ENCODE data around the gene NACC2. TPM values are rescaled to one million over a fixed set of nuclear protein-coding genes. Genes with fewer than 3 reads are reported as not detected.

NACC2 gene
- total and polyA plus RNA-seq, 10 of the 15 experiments (the other 5 are each of a cell fraction or from before 2014, with no cell fraction given) = 0.66 to 14.7 (median 3.5) TPM

DNA sequence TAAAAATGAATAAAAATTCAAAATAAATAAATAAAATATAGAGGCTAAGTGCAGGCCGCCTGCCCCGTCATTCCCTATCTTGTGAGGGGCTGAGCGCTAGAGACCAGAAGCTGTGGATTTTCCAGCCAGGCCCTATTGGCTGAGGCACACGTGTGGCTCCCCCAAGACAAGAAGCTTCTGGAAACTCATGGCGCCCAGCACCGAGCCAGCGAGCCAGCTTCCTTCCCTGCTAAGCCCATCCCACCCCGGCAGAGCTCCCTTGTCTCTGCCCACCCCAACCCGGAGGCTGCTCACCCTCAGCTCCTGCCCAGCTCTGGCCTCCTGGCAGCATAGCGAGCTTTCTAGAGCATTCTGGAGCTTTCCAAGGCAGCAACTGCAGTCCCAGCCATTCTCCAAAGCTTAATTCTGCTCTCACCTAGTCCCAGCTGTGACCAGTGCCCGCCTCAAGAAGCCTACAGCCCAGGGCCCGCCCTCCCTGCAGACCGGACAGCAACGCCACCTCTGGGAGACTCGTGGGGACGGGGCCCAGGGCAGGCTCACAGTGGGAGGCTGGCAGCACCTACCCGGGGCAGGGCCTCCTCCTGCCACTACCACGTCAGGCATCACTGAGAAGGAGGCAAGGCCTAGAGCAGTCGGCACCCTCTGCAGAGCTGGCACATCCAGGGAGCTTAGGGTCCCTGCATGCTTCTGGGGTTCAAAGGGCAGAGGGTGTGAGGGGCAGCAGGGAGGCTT lies 46.8 kb upstream of the NACC2 start:
- TF ChIP-seq ZNF217 (IDR thresholded peaks at IDR 0.05) (no peak), NR2C2 (IDR thresholded peaks at IDR 0.05; ENCODE audit: borderline replicate concordance, control insufficient read depth, insufficient read length, low read depth) (no peak)
- TF ChIP-seq, protein P1, sequence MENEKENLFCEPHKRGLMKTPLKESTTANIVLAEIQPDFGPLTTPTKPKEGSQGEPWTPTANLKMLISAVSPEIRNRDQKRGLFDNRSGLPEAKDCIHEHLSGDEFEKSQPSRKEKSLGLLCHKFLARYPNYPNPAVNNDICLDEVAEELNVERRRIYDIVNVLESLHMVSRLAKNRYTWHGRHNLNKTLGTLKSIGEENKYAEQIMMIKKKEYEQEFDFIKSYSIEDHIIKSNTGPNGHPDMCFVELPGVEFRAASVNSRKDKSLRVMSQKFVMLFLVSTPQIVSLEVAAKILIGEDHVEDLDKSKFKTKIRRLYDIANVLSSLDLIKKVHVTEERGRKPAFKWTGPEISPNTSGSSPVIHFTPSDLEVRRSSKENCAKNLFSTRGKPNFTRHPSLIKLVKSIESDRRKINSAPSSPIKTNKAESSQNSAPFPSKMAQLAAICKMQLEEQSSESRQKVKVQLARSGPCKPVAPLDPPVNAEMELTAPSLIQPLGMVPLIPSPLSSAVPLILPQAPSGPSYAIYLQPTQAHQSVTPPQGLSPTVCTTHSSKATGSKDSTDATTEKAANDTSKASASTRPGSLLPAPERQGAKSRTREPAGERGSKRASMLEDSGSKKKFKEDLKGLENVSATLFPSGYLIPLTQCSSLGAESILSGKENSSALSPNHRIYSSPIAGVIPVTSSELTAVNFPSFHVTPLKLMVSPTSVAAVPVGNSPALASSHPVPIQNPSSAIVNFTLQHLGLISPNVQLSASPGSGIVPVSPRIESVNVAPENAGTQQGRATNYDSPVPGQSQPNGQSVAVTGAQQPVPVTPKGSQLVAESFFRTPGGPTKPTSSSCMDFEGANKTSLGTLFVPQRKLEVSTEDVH (IDR thresholded peaks at IDR 0.05; ENCODE audit: low read depth, partially characterized antibody) = no peak
- in situ Hi-C loops (cut with MboI) (no loop called here), intact Hi-C loops (cut with micrococcal nuclease; ENCODE audit: unreplicated experiment) (no loop called here)
- BruUV-seq (replicated peaks) = no TSS peak
- ATAC-seq = no peak
- no peak overlapping the region for H3K4me3 ChIP-seq
- H3K79me2 ChIP-seq (ENCODE audit: control insufficient read depth, insufficient read depth, low read length) = no peaks in the 10 kb centered on the region
- H2AFZ ChIP-seq (ENCODE audit: control insufficient read depth, low read depth, low read length) = no peak overlapping the region
- ChIA-PET RAD21 (ENCODE audit: unreplicated experiment) (no interaction called here), POLR2A (no interaction called here), SMC1A (ENCODE audit: uncharacterized antibody, unreplicated experiment) (interaction anchor here (1.9 kb wide), 1 partner anchor 52 kb away, joined by 5 read pairs; no protein-coding TSS in a partner anchor), CTCF (interaction anchor here (1.1 to 1.3 kb wide), 2 partner anchors 126 to 174 kb away, joined by 3 read pairs; no protein-coding TSS in a partner anchor)
- WGBS (ENCODE audit: insufficient coverage, insufficient replicate concordance, low lambda C conversion rate, missing lambda C conversion rate) = 40% methylated on average over 19 of the region's 19 CpGs
- H4K20me1 ChIP-seq (ENCODE audit: control insufficient read depth, insufficient read depth) = no peaks in the 10 kb centered on the region
- no peak for DNase-seq (ENCODE audit: low read depth, low spot score)
- peaks cover 0 to 2% of the 10 kb centered on the region in 2 experiments; a peak in 2 of 4 replicates for H3K27me3 ChIP-seq (replicated peaks in 1 of 2; ENCODE audit: control insufficient read depth in 2 of 2, insufficient read depth in 2 of 2, low read length in 1 of 2)
- H3K36me3 ChIP-seq (ENCODE audit: control insufficient read depth in 2 of 2, insufficient read depth in 2 of 2, low read length in 1 of 2) = no peaks in the 10 kb centered on the region
- no peak for FAIRE-seq
- H3K4me2 ChIP-seq (ENCODE audit: control insufficient read depth, insufficient read depth) = no peak overlapping the region
- H3K4me1 ChIP-seq (ENCODE audit: control insufficient read depth, insufficient read depth, low read length) = no peaks in the 10 kb centered on the region
- no peaks in the 10 kb centered on the region for H3K9me3 ChIP-seq (replicated peaks; ENCODE audit: control insufficient read depth, insufficient read depth, low read length)
- H3K9ac ChIP-seq (ENCODE audit: control insufficient read depth, insufficient read depth, low read length) = no peak overlapping the region
- no peak overlapping the region for H3K27ac ChIP-seq (ENCODE audit: control insufficient read depth, insufficient read depth)

All from GM12878 (cell line).